BJ (cell line): ENCODE data around the gene NLRP3. TPM values are rescaled to one million over a fixed set of nuclear protein-coding genes. Genes with fewer than 3 reads are reported as not detected.

Experiments used
- CTCF ChIA-PET: fragments of 350-600 bp; formaldehyde crosslinking; extraction: SDS; loops from one replicate; lab custom pipeline; 2021; ENCODE audit warnings: antibody characterized with exemption, inconsistent platforms; lab: Yijun Ruan, JAX
- POLR2A ChIA-PET: fragments of 300-600 bp; sonication (Branson Sonifier 250); formaldehyde crosslinking; extraction: SDS; loops from one replicate; lab custom pipeline; 2021; ENCODE audit warnings: antibody characterized with exemption; lab: Charles Lee
- DNase-seq: peaks from one replicate; pipeline ENCODE4 v3.0.0-alpha.2; 2011; ENCODE audit warnings: low read depth
- H3K27me3 ChIP-seq: 2 replicates; pipeline ENCODE4 v1.6.0; 2011; ENCODE audit warnings: low read length; ENCODE audit not compliant: control insufficient read depth, insufficient read depth
- H3K36me3 ChIP-seq: 2 replicates; pipeline ENCODE4 v1.5.1; 2011; ENCODE audit warnings: low read length; ENCODE audit not compliant: control insufficient read depth, insufficient read depth
- H3K4me3 ChIP-seq: 2 replicates; pipeline ENCODE4 v1.5.1; 2011; ENCODE audit warnings: low read depth, mild to moderate bottlenecking, control low read depth, low read length
- CTCF ChIP-seq: IDR thresholded peaks from 2 replicates; pipeline ENCODE4 v1.5.1; 2011; ENCODE audit warnings: low read depth, mild to moderate bottlenecking, control low read depth, inconsistent platforms, low read length, moderate library complexity; ENCODE audit not compliant: insufficient read depth
- polyA plus RNA-seq: library from polyadenylated mRNA; depleted of rRNA; stranded (reverse); fragments of >200 nt; gene quantifications from 2 replicates; pipeline ENCODE4 v1.2.3, GENCODE V29; 2011

The NLRP3 gene
- polyA plus RNA-seq, 1 experiment: not detected

- DNase-seq: no peak
- Histone ChIP-seq H3K27me3 (no peaks in the 10 kb centered on the region), H3K36me3 (no peaks in the 10 kb centered on the region), H3K4me3 (no peak overlapping the region)
- ChIA-PET CTCF (no interaction called here), POLR2A (no interaction called here)
- TF ChIP-seq CTCF: no peak
Observed at GRCh38 chr1:247452447-247453039, 36.6 kb downstream of the NLRP3 start.

GRCh38 chr1:247453245-247453644 lies 37.3 kb downstream of the NLRP3 start:
- DNase-seq: no peak
- TF ChIP-seq CTCF: no peak
- CTCF ChIA-PET: no interaction called here
- POLR2A ChIA-PET: no interaction called here
- no peaks in the 10 kb centered on the region for H3K27me3 ChIP-seq
- no peak overlapping the region for H3K4me3 ChIP-seq
- H3K36me3 ChIP-seq: no peaks in the 10 kb centered on the region

- no peak overlapping the region for H3K4me3 ChIP-seq
- ChIA-PET POLR2A (no interaction called here), CTCF (no interaction called here)
- no peaks in the 10 kb centered on the region for H3K36me3 ChIP-seq
- H3K27me3 ChIP-seq: no peaks in the 10 kb centered on the region
- no peak for TF ChIP-seq CTCF
- DNase-seq: no peak
Observed at GRCh38 chr1:247453997-247454396, 38.0 kb downstream of the NLRP3 start.

GRCh38 chr1:247456021-247456420 lies 40.0 kb downstream of the NLRP3 start:
- no peak for TF ChIP-seq CTCF
- POLR2A ChIA-PET: no interaction called here
- DNase-seq: no peak
- Histone ChIP-seq H3K27me3 (no peaks in the 10 kb centered on the region), H3K36me3 (no peaks in the 10 kb centered on the region), H3K4me3 (no peak overlapping the region)
- CTCF ChIA-PET: interaction anchor here (1.3 kb wide), 1 partner anchor 66 kb away, joined by 4 read pairs; no protein-coding TSS in a partner anchor

- POLR2A ChIA-PET: no interaction called here
- DNase-seq: no peak
- H3K4me3 ChIP-seq: no peak overlapping the region
- no peaks in the 10 kb centered on the region for H3K27me3 ChIP-seq
- CTCF ChIA-PET: no interaction called here
- no peak for TF ChIP-seq CTCF
- no peaks in the 10 kb centered on the region for H3K36me3 ChIP-seq
Observed at GRCh38 chr1:247456914-247457639, 41.1 kb downstream of the NLRP3 start.
